IMR-90 (cell line): Measurements from ENCODE around the gene ASAP2. TPM values are rescaled to one million over a fixed set of nuclear protein-coding genes. Genes with fewer than 3 reads are reported as not detected.
A peak's percentile ranks its signal among the peaks of the same experiment; 100 is the strongest.

ENCODE experiments used
- ATAC-seq: fragments of 200-7000 bp; cut with Tn5 transposase; 2 replicates; pipeline ENCODE4 v1.9.1; 2020; ENCODE audit warnings: low read depth, mild to moderate bottlenecking, moderate library complexity
- BruUV-seq: library from RNA; stranded (reverse); fragments of 400-500 nt; replicated peaks from 2 replicates; lab custom pipeline; 2021; lab: Mats Ljungman, UMichigan
- CTCF ChIA-PET: fragments of 300-600 bp; formaldehyde crosslinking; extraction: SDS; loops from one replicate; lab custom pipeline; 2021; ENCODE audit warnings: antibody characterized with exemption; lab: Yijun Ruan, JAX
- POLR2A ChIA-PET: fragments of 300-600 bp; sonication (Branson Sonifier 250); formaldehyde crosslinking; loops from one replicate; lab custom pipeline; 2022; ENCODE audit warnings: antibody characterized with exemption; ENCODE audit not compliant: unreplicated experiment; lab: Charles Lee
- DNase-seq: peaks from one replicate; pipeline ENCODE4 v3.0.0; 2013
- H2AFZ ChIP-seq: replicated peaks from 2 replicates; pipeline ENCODE3; 2013; ENCODE audit warnings: low read length, mild to moderate bottlenecking; ENCODE audit not compliant: poor library complexity
- H2AK5ac ChIP-seq: 2 replicates; pipeline ENCODE4 v1.6.1; 2013; ENCODE audit warnings: low read depth, low read length, inconsistent platforms
- H2AK9ac ChIP-seq: replicated peaks from 2 replicates; pipeline ENCODE3; 2013; ENCODE audit warnings: mild to moderate bottlenecking, low read depth, low read length, moderate library complexity; ENCODE audit not compliant: poor library complexity
- H2BK120ac ChIP-seq: 2 replicates; pipeline ENCODE4 v1.6.1; 2013; ENCODE audit warnings: low read depth, low read length, inconsistent platforms
- H2BK15ac ChIP-seq: 3 replicates; pipeline ENCODE4 v1.6.1; 2013; ENCODE audit warnings: low read depth, low read length, inconsistent platforms
- H2BK20ac ChIP-seq: 2 replicates; pipeline ENCODE4 v1.6.1; 2013; ENCODE audit warnings: low read depth, mild to moderate bottlenecking, inconsistent platforms, low read length, moderate library complexity
- H2BK5ac ChIP-seq: 2 replicates; pipeline ENCODE4 v1.6.1; 2013; ENCODE audit warnings: mild to moderate bottlenecking, low read depth, low read length, inconsistent platforms; ENCODE audit not compliant: poor library complexity, severe bottlenecking
- H3K14ac ChIP-seq: replicated peaks from 2 replicates; pipeline ENCODE4 v1.6.1; 2013; ENCODE audit warnings: low read depth, low read length, inconsistent platforms
- H3K18ac ChIP-seq: 2 replicates; pipeline ENCODE4 v1.6.1; 2013; ENCODE audit warnings: low read depth, low read length, control low read depth
- H3K23ac ChIP-seq: 2 replicates; pipeline ENCODE4 v1.6.1; 2013; ENCODE audit warnings: low read depth, low read length, inconsistent platforms
- H3K27ac ChIP-seq: 2 replicates; pipeline ENCODE4 v1.5.1; 2013; ENCODE audit warnings: mild to moderate bottlenecking, control low read depth, low read length; ENCODE audit not compliant: insufficient read depth
- H3K27me3 ChIP-seq: 2 replicates; pipeline ENCODE4 v1.6.1; 2013; ENCODE audit warnings: low read length; ENCODE audit not compliant: control insufficient read depth, insufficient read depth
- H3K36me3 ChIP-seq: 2 replicates; pipeline ENCODE4 v1.6.1; 2013; ENCODE audit warnings: low read length, mixed read lengths; ENCODE audit not compliant: control insufficient read depth, insufficient read depth
- H3K4ac ChIP-seq: 2 replicates; pipeline ENCODE4 v1.6.1; 2013; ENCODE audit warnings: low read depth, low read length, inconsistent platforms
- H3K4me1 ChIP-seq: 2 replicates; pipeline ENCODE4 v1.6.1; 2013; ENCODE audit warnings: low read length, mixed read lengths; ENCODE audit not compliant: control insufficient read depth, insufficient read depth
- H3K4me2 ChIP-seq: 2 replicates; pipeline ENCODE4 v1.6.1; 2013; ENCODE audit warnings: low read depth, mild to moderate bottlenecking, control low read depth, low read length, moderate library complexity
- H3K4me3 ChIP-seq: 2 replicates; pipeline ENCODE4 v1.5.1; 2013; ENCODE audit warnings: low read depth, mild to moderate bottlenecking, control low read depth, low read length, moderate library complexity; ENCODE audit not compliant: insufficient read depth
- H3K56ac ChIP-seq: 2 replicates; pipeline ENCODE4 v1.6.1; 2013; ENCODE audit warnings: low read length, inconsistent platforms; ENCODE audit not compliant: insufficient read depth; ENCODE audit errors: extremely low read depth
- H3K79me1 ChIP-seq, 2 experiments: 2 replicates each; pipeline ENCODE4 v1.6.1; 2013; ENCODE audit warnings: low read length in 2 of 2, inconsistent platforms in 1 of 2, low read depth in 1 of 2
- H3K9ac ChIP-seq: 2 replicates; pipeline ENCODE4 v1.6.1; 2013; ENCODE audit warnings: low read depth, low read length, control low read depth
- H3K9me1 ChIP-seq: 2 replicates; pipeline ENCODE4 v1.6.1; 2013; ENCODE audit warnings: low read length, inconsistent platforms; ENCODE audit not compliant: insufficient read depth
- H3K9me3 ChIP-seq: 2 replicates; pipeline ENCODE4 v1.6.1; 2013; ENCODE audit warnings: low read length; ENCODE audit not compliant: control insufficient read depth, insufficient read depth
- H4K20me1 ChIP-seq: 2 replicates; pipeline ENCODE4 v1.6.1; 2013; ENCODE audit warnings: low read length, inconsistent platforms; ENCODE audit not compliant: insufficient read depth
- H4K5ac ChIP-seq: 2 replicates; pipeline ENCODE4 v1.6.1; 2013; ENCODE audit warnings: mild to moderate bottlenecking, low read depth, low read length, control low read depth
- H4K8ac ChIP-seq, 2 experiments: 2 replicates each; pipeline ENCODE4 v1.6.1; 2013; ENCODE audit warnings: low read depth in 2 of 2, low read length in 2 of 2, control low read depth in 1 of 2, inconsistent platforms in 1 of 2
- H4K91ac ChIP-seq: 2 replicates; pipeline ENCODE4 v1.6.1; 2013; ENCODE audit warnings: low read depth, low read length, inconsistent platforms; ENCODE audit not compliant: insufficient read depth
- CHD1 ChIP-seq: IDR thresholded peaks from 2 replicates; pipeline ENCODE4 v1.6.1; 2012; ENCODE audit warnings: low read depth, low read length, improper control_type of control experiment
- MAZ ChIP-seq: IDR thresholded peaks from 2 replicates; pipeline ENCODE4 v1.6.1; 2012; ENCODE audit warnings: low read depth, mild to moderate bottlenecking, low read length, improper control_type of control experiment, moderate library complexity, borderline replicate concordance
- WGBS, 2 experiments: methylation state at CpG; one replicate each; pipeline versions ENCODE4 v1.1.5 to v1.1.7; 2013; ENCODE audit warnings: missing lambda C conversion rate in 2 of 2; ENCODE audit not compliant: insufficient read length in 1 of 2; ENCODE audit errors: extremely low coverage in 2 of 2; 5-methylcytosine and 5-hydroxymethylcytosine counted together
- dilution Hi-C: fragments of 300-500 bp; cut with HindIII; formaldehyde crosslinking; loops from one replicate; pipeline ENCODE4 v1.14.3; 2018; ENCODE audit warnings: low sequenced_read_pairs; ENCODE audit not compliant: unreplicated experiment
- in situ Hi-C: fragments of 300-500 bp; cut with MboI; formaldehyde crosslinking; loops from 3 replicates; pipeline ENCODE4 v1.14.3; 2019; ENCODE audit warnings: low sequenced_read_pairs, inconsistent platforms, mixed read lengths
- intact Hi-C: fragments of 100-400 bp; cut with micrococcal nuclease; formaldehyde crosslinking; loops from 2 replicates; pipeline ENCODE4 v1.10.0; 2022
- polyA plus RNA-seq, 3 experiments: library from polyadenylated mRNA; depleted of rRNA; stranded (reverse); fragments of >200 nt; gene quantifications; 2 replicates each; pipeline ENCODE4 v1.2.3, GENCODE V29; 2012; ENCODE audit warnings: low replicate concordance in 1 of 3
- total RNA-seq: library from RNA; depleted of rRNA; stranded (reverse); fragments of >200 nt; gene quantifications from 2 replicates; pipeline ENCODE4 v1.2.3, GENCODE V29; 2012
- TF ChIP-seq, protein P1 (sequence below): fragments of 150-350 bp; IDR thresholded peaks from 2 replicates; pipeline ENCODE4 v1.6.1; 2016; ENCODE audit warnings: low read depth, mild to moderate bottlenecking, low read length, moderate library complexity, borderline replicate concordance
- TF ChIP-seq, protein P2 (sequence below): conservative IDR thresholded peaks from 2 replicates; pipeline ENCODE4 v1.5.1; 2012; ENCODE audit warnings: mild to moderate bottlenecking, low read depth, low read length, improper control_type of control experiment

ASAP2 gene
- total and polyA plus RNA-seq, 2 of the 4 experiments (the other 2 are of a cell fraction) = 19.7 to 28.1 TPM

DNA sequence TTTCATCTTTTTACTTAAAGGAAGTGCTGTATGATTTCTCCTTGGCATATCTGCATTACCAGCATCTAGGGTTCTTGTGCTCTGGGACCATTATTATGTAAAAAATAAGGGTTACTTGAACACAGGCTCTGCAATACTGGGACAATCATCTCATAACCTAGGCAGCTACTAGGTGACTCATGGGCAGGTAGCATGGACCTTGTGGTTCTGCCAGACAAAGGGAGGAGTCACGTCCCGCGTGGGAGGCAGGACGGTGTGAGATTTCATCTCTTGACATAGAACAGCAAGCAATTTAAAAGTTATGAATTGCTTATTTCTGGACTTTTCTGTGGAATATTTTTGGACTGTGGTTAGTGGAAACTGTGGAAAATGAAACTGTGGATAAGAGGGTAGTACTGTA, 34.1 kb downstream of the ASAP2 start:
- DNase-seq = no peak
- Histone ChIP-seq H2AFZ (no peak overlapping the region), H3K4ac (no peak overlapping the region), H3K4me1 (peaks cover 20% of the 10 kb centered on the region), H4K8ac (peak overlapping the region in 1 of 2 experiments; percentile 66; a peak in 2 of 4 replicates), H3K27me3 (no peaks in the 10 kb centered on the region), H2BK120ac (no peak overlapping the region), H2AK5ac (no peak overlapping the region), H2AK9ac (no peak overlapping the region), H3K56ac (no peak overlapping the region), H2BK20ac (no peak overlapping the region), H3K79me1 (peaks cover 54 to 87% of the 10 kb centered on the region in 2 experiments), H3K9me1 (peaks cover 33% of the 10 kb centered on the region), H3K4me2 (no peak overlapping the region), H3K23ac (no peak overlapping the region), H4K5ac (peak overlapping the region; percentile 49; the same call in 1 of the 2 replicates), H4K91ac (no peak overlapping the region), H3K27ac (no peak overlapping the region), H3K36me3 (no peaks in the 10 kb centered on the region; the same call in 1 of the 2 replicates), H3K14ac (no peak overlapping the region), H4K20me1 (peaks cover 11% of the 10 kb centered on the region; the same call in 1 of the 2 replicates), H2BK15ac (no peak overlapping the region), H3K9ac (no peak overlapping the region), H3K4me3 (no peak overlapping the region), H3K18ac (no peak overlapping the region), H3K9me3 (no peaks in the 10 kb centered on the region), H2BK5ac (no peak overlapping the region)
- ATAC-seq = no peak
- in situ Hi-C loops = no loop called here
- POLR2A ChIA-PET = interaction anchor here (0.5 kb wide), 1 partner anchor 84 kb away, joined by 7 read pairs; no protein-coding TSS in a partner anchor
- intact Hi-C loops = no loop called here
- dilution Hi-C loops = no loop called here
- CTCF ChIA-PET = no interaction called here
- TF ChIP-seq, protein P1, sequence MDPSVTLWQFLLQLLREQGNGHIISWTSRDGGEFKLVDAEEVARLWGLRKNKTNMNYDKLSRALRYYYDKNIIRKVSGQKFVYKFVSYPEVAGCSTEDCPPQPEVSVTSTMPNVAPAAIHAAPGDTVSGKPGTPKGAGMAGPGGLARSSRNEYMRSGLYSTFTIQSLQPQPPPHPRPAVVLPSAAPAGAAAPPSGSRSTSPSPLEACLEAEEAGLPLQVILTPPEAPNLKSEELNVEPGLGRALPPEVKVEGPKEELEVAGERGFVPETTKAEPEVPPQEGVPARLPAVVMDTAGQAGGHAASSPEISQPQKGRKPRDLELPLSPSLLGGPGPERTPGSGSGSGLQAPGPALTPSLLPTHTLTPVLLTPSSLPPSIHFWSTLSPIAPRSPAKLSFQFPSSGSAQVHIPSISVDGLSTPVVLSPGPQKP = no peak
- TF ChIP-seq MAZ (no peak), CHD1 (no peak)
- TF ChIP-seq, protein P2, sequence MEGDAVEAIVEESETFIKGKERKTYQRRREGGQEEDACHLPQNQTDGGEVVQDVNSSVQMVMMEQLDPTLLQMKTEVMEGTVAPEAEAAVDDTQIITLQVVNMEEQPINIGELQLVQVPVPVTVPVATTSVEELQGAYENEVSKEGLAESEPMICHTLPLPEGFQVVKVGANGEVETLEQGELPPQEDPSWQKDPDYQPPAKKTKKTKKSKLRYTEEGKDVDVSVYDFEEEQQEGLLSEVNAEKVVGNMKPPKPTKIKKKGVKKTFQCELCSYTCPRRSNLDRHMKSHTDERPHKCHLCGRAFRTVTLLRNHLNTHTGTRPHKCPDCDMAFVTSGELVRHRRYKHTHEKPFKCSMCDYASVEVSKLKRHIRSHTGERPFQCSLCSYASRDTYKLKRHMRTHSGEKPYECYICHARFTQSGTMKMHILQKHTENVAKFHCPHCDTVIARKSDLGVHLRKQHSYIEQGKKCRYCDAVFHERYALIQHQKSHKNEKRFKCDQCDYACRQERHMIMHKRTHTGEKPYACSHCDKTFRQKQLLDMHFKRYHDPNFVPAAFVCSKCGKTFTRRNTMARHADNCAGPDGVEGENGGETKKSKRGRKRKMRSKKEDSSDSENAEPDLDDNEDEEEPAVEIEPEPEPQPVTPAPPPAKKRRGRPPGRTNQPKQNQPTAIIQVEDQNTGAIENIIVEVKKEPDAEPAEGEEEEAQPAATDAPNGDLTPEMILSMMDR = no peak
- WGBS, 2 experiments = 89% methylated on average over 4 of the region's 4 CpGs; no CpG with 5 or more reads in 1 of the 2 experiments
- BruUV-seq = no TSS peak
